Kidney (tissue), 14 donors: ENCODE results near the gene MYO9B. TPM values are rescaled to one million over a fixed set of nuclear protein-coding genes. Genes with fewer than 3 reads are reported as not detected.
A peak's percentile ranks its signal among the peaks of the same experiment; 100 is the strongest.
"Not testable (repeated sequence)": the region's sequence is repeated elsewhere in the genome, so short reads cannot be mapped to it uniquely, and the experiment has no call there.

Experiments
- DNase-seq, 5 donors: peaks; one replicate each; pipeline ENCODE4 v3.0.0-alpha.2; 2013 to 2020
- FAIRE-seq: peaks from 2 replicates; lab custom pipeline; 2012; peaks lifted over from hg19 to GRCh38; lab: Jason Lieb, UNC
- H3K27ac ChIP-seq, 2 donors: one replicate each; pipeline ENCODE4 v1.7.0; 2013; ENCODE audit warnings: low read depth in 2 of 2, low read length in 2 of 2, inconsistent platforms in 1 of 2
- H3K27me3 ChIP-seq: one replicate; pipeline ENCODE4 v1.7.1; 2013; ENCODE audit warnings: low read length, inconsistent platforms; ENCODE audit not compliant: control insufficient read depth, insufficient read depth
- H3K36me3 ChIP-seq, 3 donors: one replicate each; pipeline versions ENCODE4 v1.7.0 to v1.7.1; 2013; ENCODE audit warnings: low read length in 3 of 3, control low read depth in 1 of 3, inconsistent platforms in 1 of 3; ENCODE audit not compliant: insufficient read depth in 3 of 3, control insufficient read depth in 2 of 3
- H3K4me1 ChIP-seq, 3 donors: one replicate each; pipeline versions ENCODE4 v1.7.0 to v1.7.1; 2013; ENCODE audit warnings: low read length in 3 of 3, inconsistent platforms in 1 of 3, low read depth in 1 of 3; ENCODE audit not compliant: control insufficient read depth in 2 of 3, insufficient read depth in 2 of 3
- H3K4me3 ChIP-seq, 3 donors: one replicate each; pipeline versions ENCODE4 v1.7.0 to v1.8.1; 2013; ENCODE audit warnings: low read length in 3 of 3, control low read depth in 1 of 3, inconsistent platforms in 1 of 3
- H3K9ac ChIP-seq, 3 donors: one replicate each; pipeline versions ENCODE4 v1.7.0 to v1.7.1; 2013; ENCODE audit warnings: low read length in 3 of 3, control low read depth in 1 of 3, inconsistent platforms in 1 of 3
- H3K9me3 ChIP-seq, 3 donors: one replicate each; pipeline versions ENCODE4 v1.7.0 to v1.7.1; 2013; ENCODE audit warnings: low read length in 3 of 3, control low read depth in 1 of 3, inconsistent platforms in 1 of 3; ENCODE audit not compliant: control insufficient read depth in 2 of 3, insufficient read depth in 1 of 3
- intact Hi-C: fragments of 100-400 bp; cut with DNase I; formaldehyde crosslinking; loops from one replicate; pipeline ENCODE4 v1.11.1; 2022
- polyA plus RNA-seq: library from polyadenylated mRNA; stranded (reverse); fragments of 350-450 nt; fragmentation: Illumina TruSeq; extraction: RNeasy Lipid Tissue Mini Kit (QIAGEN cat#74804); gene quantifications from one replicate; pipeline ENCODE4 v1.2.3, GENCODE V29; 2014; ENCODE audit warnings: low read depth, low replicate concordance; ENCODE audit not compliant: insufficient read depth
- total RNA-seq: library from RNA; stranded (reverse); fragmentation: NEBNext Ultra II Directional; extraction: Animal tissue kit (Norgen Biotek cat#: 25700); gene quantifications from one replicate; pipeline ENCODE4 v1.2.1, GENCODE V29; 2021
- TF ChIP-seq, protein P1 (sequence below): IDR thresholded peaks from 3 replicates; pipeline ENCODE4 v1.5.1; 2012; ENCODE audit warnings: mild to moderate bottlenecking, moderate library complexity, borderline replicate concordance; ENCODE audit not compliant: insufficient read depth; ENCODE audit errors: extremely low read depth
- donor health status: control.
- donor health status: control.
- donor health status: control.
- donor health status: control.
- donor health status: control.
- donor health status: DM: yes; HTN: yes; CAD: no.
- donor health status: Normal renal cell carcinoma (clear cell type).

MYO9B gene
- total and polyA plus RNA-seq, 2 donors from 2014 or later: 14.7 to 68.1 TPM

GRCh38 chr19:17183858-17184321, 108.3 kb downstream of the MYO9B start:
- no peak overlapping the region for H3K27ac ChIP-seq
- peaks cover 2 to 8% (median 7%) of the 10 kb centered on the region in 3 donors for H3K36me3 ChIP-seq
- H3K4me1 ChIP-seq: no peaks in the 10 kb centered on the region
- DNase-seq: no peak
- no peaks in the 10 kb centered on the region for H3K9me3 ChIP-seq
- H3K4me3 ChIP-seq: no peak overlapping the region
- TF ChIP-seq, protein P1, sequence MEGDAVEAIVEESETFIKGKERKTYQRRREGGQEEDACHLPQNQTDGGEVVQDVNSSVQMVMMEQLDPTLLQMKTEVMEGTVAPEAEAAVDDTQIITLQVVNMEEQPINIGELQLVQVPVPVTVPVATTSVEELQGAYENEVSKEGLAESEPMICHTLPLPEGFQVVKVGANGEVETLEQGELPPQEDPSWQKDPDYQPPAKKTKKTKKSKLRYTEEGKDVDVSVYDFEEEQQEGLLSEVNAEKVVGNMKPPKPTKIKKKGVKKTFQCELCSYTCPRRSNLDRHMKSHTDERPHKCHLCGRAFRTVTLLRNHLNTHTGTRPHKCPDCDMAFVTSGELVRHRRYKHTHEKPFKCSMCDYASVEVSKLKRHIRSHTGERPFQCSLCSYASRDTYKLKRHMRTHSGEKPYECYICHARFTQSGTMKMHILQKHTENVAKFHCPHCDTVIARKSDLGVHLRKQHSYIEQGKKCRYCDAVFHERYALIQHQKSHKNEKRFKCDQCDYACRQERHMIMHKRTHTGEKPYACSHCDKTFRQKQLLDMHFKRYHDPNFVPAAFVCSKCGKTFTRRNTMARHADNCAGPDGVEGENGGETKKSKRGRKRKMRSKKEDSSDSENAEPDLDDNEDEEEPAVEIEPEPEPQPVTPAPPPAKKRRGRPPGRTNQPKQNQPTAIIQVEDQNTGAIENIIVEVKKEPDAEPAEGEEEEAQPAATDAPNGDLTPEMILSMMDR: no peak
- H3K9ac ChIP-seq: no peak overlapping the region
- intact Hi-C loops: no loop called here
- H3K27me3 ChIP-seq: no peaks in the 10 kb centered on the region
- FAIRE-seq: no peak

GRCh38 chr19:17184371-17184841, 108.8 kb downstream of the MYO9B start:
- TF ChIP-seq, protein P1: no peak
- no peaks in the 10 kb centered on the region for H3K9me3 ChIP-seq
- no peak for DNase-seq
- H3K4me1 ChIP-seq: no peaks in the 10 kb centered on the region
- H3K27me3 ChIP-seq: no peaks in the 10 kb centered on the region
- intact Hi-C loops: no loop called here
- H3K27ac ChIP-seq: no peak overlapping the region
- H3K4me3 ChIP-seq: no peak overlapping the region
- FAIRE-seq: no peak
- H3K9ac ChIP-seq: no peak overlapping the region
- peaks cover 2 to 10% (median 7%) of the 10 kb centered on the region in 3 donors for H3K36me3 ChIP-seq

- DNase-seq (no peak), FAIRE-seq (no peak)
- Histone ChIP-seq H3K27me3 (no peaks in the 10 kb centered on the region), H3K27ac (no peak overlapping the region), H3K4me3 (no peak overlapping the region), H3K36me3 (peaks cover 2 to 13% (median 7%) of the 10 kb centered on the region in 3 donors), H3K9me3 (no peaks in the 10 kb centered on the region), H3K9ac (no peak overlapping the region), H3K4me1 (no peaks in the 10 kb centered on the region)
- intact Hi-C loops: no loop called here
- TF ChIP-seq, protein P1: no peak
These were observed 110.0 kb downstream of the MYO9B start for GRCh38 chr19:17185590-17185989.

DNA sequence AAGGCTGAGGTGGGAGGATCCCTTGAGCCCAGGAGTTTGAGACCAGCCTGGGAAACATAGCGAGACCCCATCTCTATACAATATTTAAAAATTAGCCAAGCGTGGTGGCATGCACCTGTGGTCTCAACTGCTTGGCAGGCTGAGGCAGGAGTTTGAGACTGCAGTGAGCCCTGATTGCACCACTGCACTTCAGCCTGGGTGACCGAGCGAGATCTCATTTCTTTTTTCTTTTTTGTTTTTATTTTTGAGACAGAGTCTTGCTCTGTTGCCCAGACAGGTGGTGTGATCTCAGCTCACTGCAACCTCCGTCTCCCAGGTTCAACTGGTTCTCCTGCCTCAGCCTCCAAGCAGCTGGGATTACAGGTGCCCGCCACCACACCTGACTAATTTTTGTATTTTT, 116.2 kb downstream of the MYO9B start:
- FAIRE-seq, H3K27me3 ChIP-seq, H3K9ac ChIP-seq, H3K4me1 ChIP-seq, H3K4me3 ChIP-seq, H3K9me3 ChIP-seq, H3K27ac ChIP-seq, intact Hi-C loops: not testable (repeated sequence)
- peak in 1 of 5 donors; percentile 12 for DNase-seq
- peaks cover 4 to 28% (median 27%) of the 10 kb centered on the region in 3 donors for H3K36me3 ChIP-seq
